GM12801 (cell line): ENCODE measurements around the gene VEGFD.

Experiments used
- CTCF ChIP-seq: IDR thresholded peaks from one replicate; pipeline ENCODE4 v1.5.1; 2011; ENCODE audit warnings: control low read depth; ENCODE audit not compliant: insufficient read length; ENCODE audit errors: extremely low read depth

The VEGFD gene

GRCh38 chrX:15310117-15310516, 74.1 kb downstream of the VEGFD start:
- TF ChIP-seq CTCF: no peak

GRCh38 chrX:15301924-15302323, 82.3 kb downstream of the VEGFD start:
- TF ChIP-seq CTCF: no peak

GRCh38 chrX:15299941-15300851, 84.0 kb downstream of the VEGFD start:
- no peak for TF ChIP-seq CTCF

- TF ChIP-seq CTCF: no peak
Measured at GRCh38 chrX:15298780-15299179, 85.4 kb downstream of the VEGFD start.

- no peak for TF ChIP-seq CTCF
Measured at GRCh38 chrX:15298201-15298600, 86.0 kb downstream of the VEGFD start.
